Measurements from ENCODE around the gene SLC26A9. TPM values are rescaled to one million over a fixed set of nuclear protein-coding genes. Genes with fewer than 3 reads are reported as not detected.

Gene SLC26A9
- polyA plus RNA-seq, 1 experiment, result not detected

DNA sequence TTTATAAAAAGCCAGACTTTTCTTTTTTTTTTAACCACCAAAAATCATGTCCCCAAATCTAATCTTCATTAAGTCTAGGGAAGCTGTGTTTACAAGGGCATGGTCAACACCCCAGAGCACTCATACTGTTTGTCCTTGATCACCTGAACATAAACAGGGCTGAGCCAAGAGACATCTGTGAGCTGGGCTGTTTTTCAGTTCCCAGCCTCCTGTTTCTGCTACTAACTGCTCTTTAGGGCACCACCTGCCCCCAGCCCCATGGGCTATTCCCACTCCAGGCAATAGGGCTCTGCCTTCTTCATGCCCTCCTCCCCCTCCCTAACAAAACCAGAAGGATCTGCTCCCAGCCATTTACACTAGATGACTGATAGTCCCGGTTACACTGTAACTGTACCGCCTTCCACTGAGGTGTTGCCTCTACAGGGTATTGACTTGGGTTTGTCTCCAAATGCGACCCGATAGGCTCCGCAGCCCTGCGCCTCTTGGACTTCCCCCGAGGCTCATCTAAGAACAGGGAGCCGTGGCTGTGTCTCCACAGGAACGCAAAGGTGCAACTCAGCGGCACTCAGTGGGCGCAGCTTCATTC lies 11.7 kb upstream of the SLC26A9 start:
- no peak for DNase-seq (ENCODE audit: low read depth)
- ChIA-PET CTCF (interaction anchor here (0.9 to 1.5 kb wide), 2 partner anchors 22 to 25 kb away, joined by 3 to 6 read pairs; no protein-coding TSS in a partner anchor), POLR2A (no interaction called here)
- peaks cover 24% of the 10 kb centered on the region for H3K27me3 ChIP-seq (ENCODE audit: control insufficient read depth, insufficient read depth, low read length)
- H3K36me3 ChIP-seq (ENCODE audit: control insufficient read depth, insufficient read depth, low read length), result no peaks in the 10 kb centered on the region
- H3K4me3 ChIP-seq (ENCODE audit: low read depth, low read length), result no peak overlapping the region
- TF ChIP-seq, protein P1, sequence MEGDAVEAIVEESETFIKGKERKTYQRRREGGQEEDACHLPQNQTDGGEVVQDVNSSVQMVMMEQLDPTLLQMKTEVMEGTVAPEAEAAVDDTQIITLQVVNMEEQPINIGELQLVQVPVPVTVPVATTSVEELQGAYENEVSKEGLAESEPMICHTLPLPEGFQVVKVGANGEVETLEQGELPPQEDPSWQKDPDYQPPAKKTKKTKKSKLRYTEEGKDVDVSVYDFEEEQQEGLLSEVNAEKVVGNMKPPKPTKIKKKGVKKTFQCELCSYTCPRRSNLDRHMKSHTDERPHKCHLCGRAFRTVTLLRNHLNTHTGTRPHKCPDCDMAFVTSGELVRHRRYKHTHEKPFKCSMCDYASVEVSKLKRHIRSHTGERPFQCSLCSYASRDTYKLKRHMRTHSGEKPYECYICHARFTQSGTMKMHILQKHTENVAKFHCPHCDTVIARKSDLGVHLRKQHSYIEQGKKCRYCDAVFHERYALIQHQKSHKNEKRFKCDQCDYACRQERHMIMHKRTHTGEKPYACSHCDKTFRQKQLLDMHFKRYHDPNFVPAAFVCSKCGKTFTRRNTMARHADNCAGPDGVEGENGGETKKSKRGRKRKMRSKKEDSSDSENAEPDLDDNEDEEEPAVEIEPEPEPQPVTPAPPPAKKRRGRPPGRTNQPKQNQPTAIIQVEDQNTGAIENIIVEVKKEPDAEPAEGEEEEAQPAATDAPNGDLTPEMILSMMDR (IDR thresholded peaks at IDR 0.05; ENCODE audit: insufficient read depth, low read depth, low read length), result no peak

GRCh38 chr1:205951746-205952145 lies 8.5 kb upstream of the SLC26A9 start:
- DNase-seq (ENCODE audit: low read depth), result no peak
- peaks cover 16% of the 10 kb centered on the region for H3K27me3 ChIP-seq (ENCODE audit: control insufficient read depth, insufficient read depth, low read length)
- TF ChIP-seq, protein P1 (IDR thresholded peaks at IDR 0.05; ENCODE audit: insufficient read depth, low read depth, low read length), result no peak
- no peaks in the 10 kb centered on the region for H3K36me3 ChIP-seq (ENCODE audit: control insufficient read depth, insufficient read depth, low read length)
- POLR2A ChIA-PET, result no interaction called here
- CTCF ChIA-PET, result interaction anchor here (1.0 to 2.7 kb wide), 5 partner anchors 17 to 423 kb away, joined by 3 to 12 read pairs (median 5); no protein-coding TSS in a partner anchor
- no peak overlapping the region for H3K4me3 ChIP-seq (ENCODE audit: low read depth, low read length)

DNA sequence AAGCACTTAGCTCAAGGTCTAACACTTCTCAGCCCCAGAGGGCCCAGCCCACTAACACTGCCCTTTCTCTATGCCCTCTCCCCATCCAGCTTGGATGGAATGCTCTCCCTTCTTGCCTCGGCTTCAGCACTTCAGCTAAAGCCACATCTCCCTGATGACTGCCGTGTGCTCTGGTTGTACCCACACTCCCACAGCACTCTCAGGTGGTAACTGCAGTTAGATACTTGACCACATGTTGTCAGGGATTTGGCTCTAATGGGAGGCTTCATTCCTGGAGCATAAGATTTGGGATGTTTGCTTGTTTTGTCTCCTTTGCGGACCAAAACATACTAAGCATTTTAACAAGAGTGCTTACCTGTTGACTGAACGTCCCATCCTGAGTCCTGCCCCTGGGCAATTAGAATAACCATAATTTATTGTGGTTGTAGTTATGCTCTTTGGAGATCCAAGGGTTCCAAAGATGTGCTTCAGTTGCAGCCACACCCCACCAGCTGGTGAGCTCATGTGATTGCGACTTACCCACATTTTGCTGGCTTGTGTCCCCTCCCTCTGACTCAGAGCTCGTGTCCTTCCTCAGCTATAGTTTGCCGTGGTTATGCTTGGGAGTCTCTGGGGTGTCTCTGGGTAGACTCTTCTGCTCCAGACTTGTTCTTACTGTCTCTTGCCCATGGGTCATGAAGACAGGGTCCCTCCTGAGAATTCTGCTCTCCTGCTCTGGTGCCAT lies 7.7 kb upstream of the SLC26A9 start:
- POLR2A ChIA-PET, result no interaction called here
- CTCF ChIA-PET, result interaction anchor here (0.7 to 2.7 kb wide), 8 partner anchors 10 to 33 kb away, joined by 3 to 12 read pairs (median 4); no protein-coding TSS in a partner anchor
- Histone ChIP-seq H3K36me3 (ENCODE audit: control insufficient read depth, insufficient read depth, low read length) (no peaks in the 10 kb centered on the region), H3K4me3 (ENCODE audit: low read depth, low read length) (no peak overlapping the region), H3K27me3 (ENCODE audit: control insufficient read depth, insufficient read depth, low read length) (peaks cover 10% of the 10 kb centered on the region)
- DNase-seq (ENCODE audit: low read depth), result no peak
- TF ChIP-seq, protein P1 (IDR thresholded peaks at IDR 0.05; ENCODE audit: insufficient read depth, low read depth, low read length), result no peak

DNA sequence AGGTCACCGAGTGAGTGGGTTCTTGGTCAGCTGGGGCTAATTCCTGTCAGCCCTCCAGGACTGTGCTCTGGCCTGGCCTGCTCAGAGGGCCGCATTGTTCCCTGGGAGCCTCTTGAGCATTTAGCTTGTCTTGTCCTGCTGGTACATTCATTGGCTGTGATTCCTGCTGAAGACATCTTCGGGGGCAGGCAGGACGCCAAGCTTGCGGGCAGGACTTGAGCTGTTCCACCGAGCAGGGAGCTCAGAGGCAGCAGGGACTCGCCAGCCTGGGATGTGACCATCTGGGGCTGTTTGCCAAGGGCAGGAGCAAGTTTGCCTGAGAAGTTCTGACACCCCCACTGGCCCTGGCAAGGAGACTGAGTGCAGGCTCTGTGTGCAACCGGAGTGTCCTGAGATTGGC lies 7.0 kb upstream of the SLC26A9 start:
- no peak overlapping the region for H3K4me3 ChIP-seq (ENCODE audit: low read depth, low read length)
- peaks cover 9% of the 10 kb centered on the region for H3K27me3 ChIP-seq (ENCODE audit: control insufficient read depth, insufficient read depth, low read length)
- ChIA-PET POLR2A (no interaction called here), CTCF (interaction anchor here (0.5 to 2.7 kb wide), 7 partner anchors 9 to 36 kb away, joined by 3 to 12 read pairs (median 4); no protein-coding TSS in a partner anchor)
- no peaks in the 10 kb centered on the region for H3K36me3 ChIP-seq (ENCODE audit: control insufficient read depth, insufficient read depth, low read length)
- TF ChIP-seq, protein P1 (IDR thresholded peaks at IDR 0.05; ENCODE audit: insufficient read depth, low read depth, low read length), result no peak
- DNase-seq (ENCODE audit: low read depth), result peak; percentile 39

DNA sequence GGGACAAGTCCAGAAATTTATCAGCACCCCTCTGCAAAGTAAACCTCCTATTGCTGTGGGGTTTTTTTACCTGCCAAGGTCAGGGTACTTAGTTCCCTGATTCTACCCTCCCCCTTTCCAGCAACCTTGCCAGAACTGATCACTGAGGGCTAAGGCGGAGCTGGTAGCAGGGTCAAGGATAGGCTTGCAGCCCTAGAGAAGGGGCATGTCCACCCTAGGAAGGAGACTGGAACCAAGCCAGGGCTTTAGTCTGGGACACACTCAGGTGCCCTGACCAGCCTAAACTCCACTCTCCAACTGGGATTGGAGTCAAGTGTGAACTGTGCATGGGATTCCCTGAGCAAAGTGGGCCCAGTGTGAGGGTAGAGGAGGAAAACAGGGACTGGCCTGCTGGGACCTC lies 6.5 kb upstream of the SLC26A9 start:
- TF ChIP-seq, protein P1 (IDR thresholded peaks at IDR 0.05; ENCODE audit: insufficient read depth, low read depth, low read length), result no peak
- H3K4me3 ChIP-seq (ENCODE audit: low read depth, low read length), result no peak overlapping the region
- H3K36me3 ChIP-seq (ENCODE audit: control insufficient read depth, insufficient read depth, low read length), result no peaks in the 10 kb centered on the region
- DNase-seq (ENCODE audit: low read depth), result no peak
- ChIA-PET CTCF (interaction anchor here (1.2 to 2.7 kb wide), 3 partner anchors 9 to 30 kb away, joined by 4 to 12 read pairs (median 5); no protein-coding TSS in a partner anchor), POLR2A (no interaction called here)
- peaks cover 6% of the 10 kb centered on the region for H3K27me3 ChIP-seq (ENCODE audit: control insufficient read depth, insufficient read depth, low read length)

Data from BJ (cell line).